Prostate gland (tissue), 2 donors: Measurements from ENCODE around the gene FRMPD2. TPM values are rescaled to one million over a fixed set of nuclear protein-coding genes. Genes with fewer than 3 reads are reported as not detected.

Source experiments
- DNase-seq: peaks from one replicate; pipeline ENCODE4 v3.0.0-alpha.2; 2019; ENCODE audit warnings: low spot score
- H3K27ac ChIP-seq, 2 donors: fragments of 200-600 bp; sonication (generic); 2 replicates each; pipeline ENCODE4 v1.5.1; 2017 to 2019
- H3K27me3 ChIP-seq: fragments of 200-600 bp; sonication (generic); replicated peaks from 2 replicates; pipeline ENCODE4 v1.5.1; 2019; ENCODE audit not compliant: insufficient read depth
- H3K36me3 ChIP-seq, 2 donors: fragments of 200-600 bp; sonication (generic); 1 replicate in 1 of 2; 2 replicates in 1 of 2; pipeline versions ENCODE4 v1.5.1 to v1.8.1; 2017 to 2019
- H3K4me1 ChIP-seq: fragments of 200-600 bp; sonication (generic); replicated peaks from 2 replicates; pipeline ENCODE4 v1.5.1; 2019
- H3K4me3 ChIP-seq, 2 donors: fragments of 200-600 bp; sonication (generic); 2 replicates each; pipeline ENCODE4 v1.5.1; 2017 to 2019
- H3K9me3 ChIP-seq: fragments of 200-600 bp; sonication (generic); 2 replicates; pipeline ENCODE4 v1.5.1; 2017
- CTCF ChIP-seq, 4 experiments: fragments of 200-600 bp in 2 of 4; fragments of 450-650 bp in 2 of 4; sonication (generic) in 2 of 4; IDR thresholded peaks; 1 replicate in 3 of 4; 2 replicates in 1 of 4; pipeline ENCODE4 v1.5.1; 2016 to 2019; ENCODE audit warnings: antibody characterized with exemption in 4 of 4, mild to moderate bottlenecking in 2 of 4, moderate library complexity in 2 of 4
- POLR2A ChIP-seq: fragments of 450-650 bp; IDR thresholded peaks from one replicate; pipeline ENCODE4 v1.6.1; 2016; ENCODE audit warnings: antibody characterized with exemption, mild to moderate bottlenecking
- POLR2AphosphoS5 ChIP-seq: sonication (generic); formaldehyde crosslinking; IDR thresholded peaks from one replicate; pipeline ENCODE4 v1.6.1; 2017; ENCODE audit warnings: antibody characterized with exemption
- WGBS: methylation state at CpG from one replicate; pipeline ENCODE4 v1.1.5; 2018; 5-methylcytosine and 5-hydroxymethylcytosine counted together
- intact Hi-C: fragments of 100-400 bp; cut with DNase I; formaldehyde crosslinking; loops from one replicate; pipeline ENCODE4 v1.14.2; 2022
- total RNA-seq, 2 donors: library from RNA; depleted of rRNA; stranded (reverse); fragments of >200 nt; gene quantifications; one replicate each; pipeline ENCODE4 v1.1.0, GENCODE V29; 2016

The FRMPD2 gene
- total RNA-seq, 2 donors from 2014 or later = 0.97 to 3.4 TPM

DNA sequence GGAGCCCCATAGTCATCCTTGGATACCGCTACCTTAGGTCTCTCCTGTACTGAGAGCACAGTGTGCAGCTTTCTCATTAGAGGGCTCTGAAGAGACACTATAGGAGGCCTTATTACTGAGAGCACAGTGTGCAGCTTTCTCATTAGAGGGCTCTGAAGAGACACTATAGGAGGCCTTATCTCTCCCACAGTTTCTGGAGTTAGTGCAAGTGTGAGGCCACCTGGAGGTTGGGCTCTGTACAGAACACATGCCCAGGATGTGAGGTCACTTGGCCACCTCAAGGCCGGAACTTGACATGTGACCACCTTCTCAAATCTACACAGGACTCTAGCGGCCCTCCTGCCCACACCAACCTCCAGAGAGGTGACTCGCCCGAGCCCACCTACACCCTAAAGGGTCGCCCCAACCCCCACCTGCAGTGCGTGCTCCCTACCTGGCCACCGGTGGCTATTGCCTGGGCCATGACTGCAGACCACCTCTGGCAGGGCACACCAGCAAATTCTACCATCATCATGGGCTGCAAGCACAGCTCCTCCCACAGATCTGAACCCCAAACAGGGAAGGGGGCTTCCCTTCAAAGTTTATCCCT, 24.6 kb downstream of the FRMPD2 start:
- intact Hi-C loops = no loop called here
- DNase-seq = no peak
- no peaks in the 10 kb centered on the region for H3K36me3 ChIP-seq
- 98% methylated on average over 8 of the region's 8 CpGs for WGBS
- H3K9me3 ChIP-seq = no peaks in the 10 kb centered on the region
- no peak overlapping the region for H3K27ac ChIP-seq
- H3K4me3 ChIP-seq = no peak overlapping the region
- TF ChIP-seq CTCF (IDR thresholded peaks at IDR 0.05) (no peak), POLR2A (no peak), POLR2AphosphoS5 (no peak)
- peaks cover 5% of the 10 kb centered on the region for H3K4me1 ChIP-seq
- H3K27me3 ChIP-seq = no peaks in the 10 kb centered on the region

DNA sequence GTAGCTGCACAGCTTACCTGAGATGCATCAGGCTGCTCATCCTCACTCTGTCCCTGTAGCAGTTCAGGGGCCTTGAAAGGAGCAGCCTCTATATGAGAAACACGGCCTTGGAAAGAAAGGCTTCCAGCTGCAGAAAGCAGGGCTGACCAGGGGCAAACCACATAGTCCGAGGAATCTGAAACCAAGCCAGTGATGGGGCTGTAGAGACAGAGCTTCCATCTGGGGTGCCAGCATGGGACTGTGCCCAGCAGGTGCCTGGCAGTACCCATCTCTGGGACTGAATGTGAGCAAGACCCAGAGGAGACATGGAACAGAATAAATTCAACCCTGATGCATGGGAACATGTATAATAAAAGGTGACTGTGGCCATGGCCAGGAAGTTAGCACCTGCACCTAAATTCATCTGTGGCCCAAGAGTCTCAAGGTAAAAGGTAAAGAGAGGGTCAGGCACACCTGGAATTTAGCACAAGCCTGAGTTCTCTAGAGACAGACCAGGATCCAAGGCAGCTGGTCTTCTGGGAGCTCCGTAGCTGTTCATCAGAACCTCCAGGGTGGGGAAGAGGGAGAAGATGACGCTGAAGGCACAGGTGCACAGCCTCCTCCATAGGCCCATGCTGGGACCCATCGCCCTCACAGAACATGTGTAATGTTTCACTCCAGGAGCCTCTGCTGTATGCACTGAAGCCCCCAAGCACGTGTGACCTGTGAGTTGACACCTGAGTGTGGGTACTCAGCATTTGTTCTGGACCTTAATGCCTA, 25.3 kb downstream of the FRMPD2 start:
- 96% methylated on average over 6 of the region's 6 CpGs for WGBS
- H3K9me3 ChIP-seq = no peaks in the 10 kb centered on the region
- H3K4me3 ChIP-seq = no peak overlapping the region
- H3K36me3 ChIP-seq = no peaks in the 10 kb centered on the region
- intact Hi-C loops = no loop called here
- no peaks in the 10 kb centered on the region for H3K27me3 ChIP-seq
- no peak for DNase-seq
- no peak overlapping the region for H3K27ac ChIP-seq
- H3K4me1 ChIP-seq = peaks cover 5% of the 10 kb centered on the region
- TF ChIP-seq CTCF (IDR thresholded peaks at IDR 0.05) (no peak), POLR2A (no peak), POLR2AphosphoS5 (no peak)

GRCh38 chr10:48248462-48248861, 26.0 kb downstream of the FRMPD2 start:
- TF ChIP-seq POLR2A (no peak), POLR2AphosphoS5 (no peak), CTCF (IDR thresholded peaks at IDR 0.05) (no peak)
- H3K4me3 ChIP-seq = no peak overlapping the region
- peaks cover 5% of the 10 kb centered on the region for H3K4me1 ChIP-seq
- H3K27me3 ChIP-seq = no peaks in the 10 kb centered on the region
- H3K9me3 ChIP-seq = no peaks in the 10 kb centered on the region
- no peaks in the 10 kb centered on the region for H3K36me3 ChIP-seq
- WGBS = 76% methylated on average over 2 of the region's 2 CpGs
- intact Hi-C loops = no loop called here
- no peak for DNase-seq
- no peak overlapping the region for H3K27ac ChIP-seq

GRCh38 chr10:48247680-48248079, 26.8 kb downstream of the FRMPD2 start:
- 95% methylated on average over 2 of the region's 2 CpGs for WGBS
- Histone ChIP-seq H3K4me3 (no peak overlapping the region), H3K4me1 (peaks cover 5% of the 10 kb centered on the region), H3K27ac (no peak overlapping the region), H3K36me3 (no peaks in the 10 kb centered on the region), H3K9me3 (no peaks in the 10 kb centered on the region), H3K27me3 (no peaks in the 10 kb centered on the region)
- no peak for DNase-seq
- intact Hi-C loops = no loop called here
- no peak for TF ChIP-seq CTCF (IDR thresholded peaks at IDR 0.05)
- TF ChIP-seq POLR2A = no peak
- no peak for TF ChIP-seq POLR2AphosphoS5

GRCh38 chr10:48246501-48246900, 28.0 kb downstream of the FRMPD2 start:
- DNase-seq = no peak
- H3K36me3 ChIP-seq = no peaks in the 10 kb centered on the region
- TF ChIP-seq POLR2A (no peak), CTCF (IDR thresholded peaks at IDR 0.05) (no peak), POLR2AphosphoS5 (no peak)
- peaks cover 5% of the 10 kb centered on the region for H3K4me1 ChIP-seq
- H3K27ac ChIP-seq = no peak overlapping the region
- intact Hi-C loops = no loop called here
- no peaks in the 10 kb centered on the region for H3K9me3 ChIP-seq
- H3K27me3 ChIP-seq = no peaks in the 10 kb centered on the region
- no peak overlapping the region for H3K4me3 ChIP-seq
- WGBS = 88% methylated on average over 1 of the region's 1 CpG
